ENCODE measurements around the gene TNC.

The TNC gene

GRCh38 chr9:115117999-115118878 lies at the start of gene TNC:
Gene TNC (minus strand): TSS chr9:115118157. CDS start chr9:115091018, 27,139 bp downstream.
- H3K4me2 ChIP-seq, result peak within 1 kb of the TSS in 3 of 11 experiments; percentile 6 to 38 (median 29); a peak in 3 of 22 replicates
- H3K9me3 ChIP-seq (replicated peaks in 1 of 11), result no peaks in the 10 kb centered on the region
- peaks cover 0 to 31% (median 0%) of the 10 kb centered on the region in 10 experiments; a peak in 3 of 20 replicates for H3K4me1 ChIP-seq
- H3K27me3 ChIP-seq, result peaks cover 20 to 33% (median 29%) of the 10 kb centered on the region in 11 experiments
- no peaks in the 10 kb centered on the region for H4K20me1 ChIP-seq
- H3K36me3 ChIP-seq, result no peaks in the 10 kb centered on the region
- H3K9ac ChIP-seq, result no peak within 1 kb of the TSS
- no peak within 1 kb of the TSS for H3K4me3 ChIP-seq
- no peak within 1 kb of the TSS for H3K27ac ChIP-seq
- no peak for TF ChIP-seq Cebpa-rat (IDR thresholded peaks at IDR 0.05)

- Histone ChIP-seq H3K4me2 (no peak overlapping the region), H3K9me3 (replicated peaks in 1 of 11) (peaks cover 0 to 13% (median 0%) of the 10 kb centered on the region in 11 experiments; a peak in 3 of 22 replicates), H3K36me3 (no peaks in the 10 kb centered on the region), H4K20me1 (no peaks in the 10 kb centered on the region), H3K9ac (no peak overlapping the region), H3K27ac (no peak overlapping the region), H3K4me3 (no peak overlapping the region), H3K4me1 (peaks cover 0 to 9% (median 2%) of the 10 kb centered on the region in 10 experiments; a peak in 5 of 20 replicates), H3K27me3 (no peaks in the 10 kb centered on the region)
- TF ChIP-seq Cebpa-rat (IDR thresholded peaks at IDR 0.05), result no peak
Observed at GRCh38 chr9:115167175-115167574, 49.2 kb upstream of the TNC start.

- Histone ChIP-seq H4K20me1 (no peaks in the 10 kb centered on the region), H3K4me3 (no peak overlapping the region), H3K4me1 (peaks cover 0 to 7% (median under 1%) of the 10 kb centered on the region in 10 experiments; a peak in 3 of 20 replicates), H3K36me3 (no peaks in the 10 kb centered on the region), H3K9ac (no peak overlapping the region), H3K27ac (no peak overlapping the region), H3K9me3 (replicated peaks in 1 of 11) (peaks cover 0 to 13% (median 0%) of the 10 kb centered on the region in 11 experiments; a peak in 3 of 22 replicates), H3K27me3 (no peaks in the 10 kb centered on the region), H3K4me2 (no peak overlapping the region)
- no peak for TF ChIP-seq Cebpa-rat (IDR thresholded peaks at IDR 0.05)
Observed at GRCh38 chr9:115165233-115165632, 47.3 kb upstream of the TNC start.

GRCh38 chr9:115164511-115164974 lies 46.6 kb upstream of the TNC start:
- Histone ChIP-seq H3K9me3 (replicated peaks in 1 of 11) (peaks cover 0 to 13% (median 0%) of the 10 kb centered on the region in 11 experiments; a peak in 3 of 22 replicates), H3K4me2 (peak overlapping the region in 3 of 11 experiments; percentile 8 to 16 (median 12); a peak in 2 of 22 replicates), H3K9ac (no peak overlapping the region), H3K27me3 (no peaks in the 10 kb centered on the region), H3K4me3 (no peak overlapping the region), H3K27ac (no peak overlapping the region), H3K36me3 (no peaks in the 10 kb centered on the region), H4K20me1 (no peaks in the 10 kb centered on the region), H3K4me1 (peaks cover 0 to 7% (median 0%) of the 10 kb centered on the region in 10 experiments; a peak in 2 of 20 replicates)
- TF ChIP-seq Cebpa-rat (IDR thresholded peaks at IDR 0.05), result no peak

GRCh38 chr9:115162946-115163345 lies 45.0 kb upstream of the TNC start:
- Histone ChIP-seq H4K20me1 (no peaks in the 10 kb centered on the region), H3K4me1 (peaks cover 0 to 7% (median 0%) of the 10 kb centered on the region in 10 experiments; a peak in 2 of 20 replicates), H3K9ac (no peak overlapping the region), H3K36me3 (no peaks in the 10 kb centered on the region), H3K4me2 (no peak overlapping the region), H3K4me3 (no peak overlapping the region), H3K27ac (no peak overlapping the region), H3K27me3 (no peaks in the 10 kb centered on the region), H3K9me3 (replicated peaks in 1 of 11) (peaks cover 0 to 13% (median 0%) of the 10 kb centered on the region in 11 experiments; a peak in 3 of 22 replicates)
- no peak for TF ChIP-seq Cebpa-rat (IDR thresholded peaks at IDR 0.05)

GRCh38 chr9:115161446-115161845 lies 43.5 kb upstream of the TNC start:
- no peaks in the 10 kb centered on the region for H4K20me1 ChIP-seq
- H3K27me3 ChIP-seq, result no peaks in the 10 kb centered on the region
- peaks cover 0 to 7% (median 0%) of the 10 kb centered on the region in 10 experiments; a peak in 2 of 20 replicates for H3K4me1 ChIP-seq
- H3K9ac ChIP-seq, result no peak overlapping the region
- H3K9me3 ChIP-seq (replicated peaks in 1 of 11), result peaks cover 0 to 13% (median 0%) of the 10 kb centered on the region in 11 experiments; a peak in 3 of 22 replicates
- no peak overlapping the region for H3K4me3 ChIP-seq
- no peak for TF ChIP-seq Cebpa-rat (IDR thresholded peaks at IDR 0.05)
- no peak overlapping the region for H3K4me2 ChIP-seq
- H3K36me3 ChIP-seq, result no peaks in the 10 kb centered on the region
- H3K27ac ChIP-seq, result no peak overlapping the region

GRCh38 chr9:115158661-115159481 lies 40.9 kb upstream of the TNC start:
- H3K4me1 ChIP-seq, result no peaks in the 10 kb centered on the region

GRCh38 chr9:115157245-115157674 lies 39.3 kb upstream of the TNC start:
- Histone ChIP-seq H3K36me3 (no peaks in the 10 kb centered on the region), H3K4me1 (no peaks in the 10 kb centered on the region), H3K27ac (no peak overlapping the region), H3K27me3 (no peaks in the 10 kb centered on the region), H3K4me3 (no peak overlapping the region), H3K9ac (no peak overlapping the region), H3K4me2 (no peak overlapping the region), H3K9me3 (replicated peaks in 1 of 11) (no peaks in the 10 kb centered on the region), H4K20me1 (no peaks in the 10 kb centered on the region)
- TF ChIP-seq Cebpa-rat (IDR thresholded peaks at IDR 0.05), result no peak

More at GRCh38 chr9:115158661-115159481, 40.9 kb upstream of the TNC start:
- Histone ChIP-seq H3K27me3 (no peaks in the 10 kb centered on the region), H3K9me3 (replicated peaks in 1 of 11) (peaks cover 0 to 12% (median 0%) of the 10 kb centered on the region in 11 experiments; a peak in 3 of 22 replicates), H3K9ac (no peak overlapping the region), H3K4me3 (no peak overlapping the region), H4K20me1 (no peaks in the 10 kb centered on the region), H3K36me3 (no peaks in the 10 kb centered on the region), H3K4me2 (no peak overlapping the region), H3K27ac (no peak overlapping the region)
- no peak for TF ChIP-seq Cebpa-rat (IDR thresholded peaks at IDR 0.05)

- no peaks in the 10 kb centered on the region for H3K27me3 ChIP-seq
- no peaks in the 10 kb centered on the region for H4K20me1 ChIP-seq
- no peaks in the 10 kb centered on the region for H3K4me1 ChIP-seq
- H3K4me3 ChIP-seq, result no peak overlapping the region
- H3K27ac ChIP-seq, result no peak overlapping the region
- H3K4me2 ChIP-seq, result no peak overlapping the region
- H3K9ac ChIP-seq, result no peak overlapping the region
- TF ChIP-seq Cebpa-rat (IDR thresholded peaks at IDR 0.05), result no peak
- H3K9me3 ChIP-seq (replicated peaks in 1 of 11), result no peaks in the 10 kb centered on the region
- H3K36me3 ChIP-seq, result no peaks in the 10 kb centered on the region
Observed at GRCh38 chr9:115155037-115155436, 37.1 kb upstream of the TNC start.
